Retinal pigment epithelial cell (primary cell): ENCODE data around the gene GRIA4.

Experiments
- DNase-seq: peaks from one replicate; pipeline ENCODE4 v3.0.0-alpha.2; 2010; ENCODE audit warnings: low read depth
- H3K4me3 ChIP-seq: 2 replicates; pipeline ENCODE4 v1.5.1; 2011; ENCODE audit warnings: mild to moderate bottlenecking, low read length, control low read depth, moderate library complexity
- TF ChIP-seq, protein P1 (sequence below): conservative IDR thresholded peaks from 2 replicates; pipeline ENCODE4 v1.5.1; 2011; ENCODE audit warnings: low read depth, low read length, control low read depth, inconsistent platforms

The GRIA4 gene

DNA sequence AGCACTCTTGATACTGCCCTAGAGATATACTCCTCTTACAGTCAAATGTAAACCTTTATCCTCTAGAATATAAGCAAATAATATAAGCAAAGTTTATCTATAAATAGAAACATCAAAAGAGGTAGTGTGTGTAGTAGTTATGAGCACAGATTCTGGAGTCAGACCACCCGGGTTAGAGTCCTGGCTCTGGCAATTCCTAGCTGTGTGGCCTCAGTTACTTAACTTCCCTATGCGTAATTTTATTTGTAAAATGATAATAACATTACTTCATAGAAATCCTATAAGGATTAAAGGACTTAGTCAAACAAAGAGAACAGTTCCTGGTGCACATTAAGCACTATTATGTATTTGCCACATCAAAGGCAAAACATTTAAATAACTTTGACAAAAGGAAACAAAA, 405.2 kb downstream of the GRIA4 start:
- no peak for DNase-seq
- TF ChIP-seq, protein P1, sequence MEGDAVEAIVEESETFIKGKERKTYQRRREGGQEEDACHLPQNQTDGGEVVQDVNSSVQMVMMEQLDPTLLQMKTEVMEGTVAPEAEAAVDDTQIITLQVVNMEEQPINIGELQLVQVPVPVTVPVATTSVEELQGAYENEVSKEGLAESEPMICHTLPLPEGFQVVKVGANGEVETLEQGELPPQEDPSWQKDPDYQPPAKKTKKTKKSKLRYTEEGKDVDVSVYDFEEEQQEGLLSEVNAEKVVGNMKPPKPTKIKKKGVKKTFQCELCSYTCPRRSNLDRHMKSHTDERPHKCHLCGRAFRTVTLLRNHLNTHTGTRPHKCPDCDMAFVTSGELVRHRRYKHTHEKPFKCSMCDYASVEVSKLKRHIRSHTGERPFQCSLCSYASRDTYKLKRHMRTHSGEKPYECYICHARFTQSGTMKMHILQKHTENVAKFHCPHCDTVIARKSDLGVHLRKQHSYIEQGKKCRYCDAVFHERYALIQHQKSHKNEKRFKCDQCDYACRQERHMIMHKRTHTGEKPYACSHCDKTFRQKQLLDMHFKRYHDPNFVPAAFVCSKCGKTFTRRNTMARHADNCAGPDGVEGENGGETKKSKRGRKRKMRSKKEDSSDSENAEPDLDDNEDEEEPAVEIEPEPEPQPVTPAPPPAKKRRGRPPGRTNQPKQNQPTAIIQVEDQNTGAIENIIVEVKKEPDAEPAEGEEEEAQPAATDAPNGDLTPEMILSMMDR = no peak

DNA sequence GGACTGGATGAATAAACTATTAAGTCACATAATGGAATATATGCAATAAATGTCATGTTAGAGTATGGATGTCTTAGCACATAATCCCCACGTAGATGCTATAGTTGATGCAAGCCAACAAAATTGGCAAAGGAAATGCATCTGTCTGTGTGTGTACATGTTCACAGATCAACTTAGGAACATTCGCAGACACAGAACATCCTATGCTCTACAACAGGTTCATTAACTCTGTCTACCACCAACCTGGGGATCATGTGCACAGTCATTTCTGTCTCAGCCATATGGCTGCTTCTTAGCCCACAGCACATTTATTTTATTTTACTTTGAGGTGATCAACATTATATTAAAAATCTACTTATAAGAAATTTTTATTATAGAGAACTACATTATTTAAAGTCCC, 407.2 kb downstream of the GRIA4 start:
- no peak for DNase-seq
- no peak overlapping the region for H3K4me3 ChIP-seq
- TF ChIP-seq, protein P1 = no peak

More for the DNA sequence above, 405.2 kb downstream of the GRIA4 start:
- no peak overlapping the region for H3K4me3 ChIP-seq

DNA sequence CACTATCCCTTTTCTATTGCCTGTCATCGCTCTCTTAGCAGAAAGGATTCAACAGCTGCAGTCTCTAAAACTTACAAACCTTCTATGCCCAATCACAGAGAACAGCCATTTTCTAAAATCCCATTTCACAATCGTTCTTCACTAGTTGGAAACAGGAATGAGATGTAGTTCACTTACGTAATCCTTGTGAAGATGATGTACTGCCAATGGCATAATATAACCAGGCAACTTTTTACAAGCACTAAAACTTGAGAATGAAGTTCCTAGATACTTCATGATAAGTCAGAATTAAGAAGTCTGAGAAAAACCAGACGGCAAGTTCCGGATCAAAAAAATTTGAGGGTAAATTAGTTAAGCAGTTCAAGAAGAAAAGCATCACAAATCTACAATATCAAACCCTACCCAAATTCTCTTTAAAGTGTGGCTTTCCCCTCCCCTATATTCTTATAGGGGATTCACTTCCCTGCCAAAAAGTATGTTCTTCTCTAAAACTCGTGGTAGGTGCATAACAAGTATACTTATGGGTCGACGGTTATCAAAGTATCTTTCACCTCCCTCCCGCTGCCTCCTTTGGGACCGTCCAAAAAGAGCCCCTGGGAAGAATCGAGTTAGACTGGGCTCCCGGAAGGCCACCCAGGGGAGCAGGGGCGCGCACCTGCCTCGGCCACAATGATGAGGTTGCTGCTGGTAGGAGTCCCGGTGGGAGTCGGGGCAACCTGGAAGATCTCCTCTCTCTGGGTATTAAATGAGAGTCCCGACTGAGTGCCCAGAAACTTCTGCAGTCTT, 411.5 kb downstream of the GRIA4 start:
- TF ChIP-seq, protein P1 = no peak
- DNase-seq = no peak
- peak overlapping the region; percentile 85 for H3K4me3 ChIP-seq

DNA sequence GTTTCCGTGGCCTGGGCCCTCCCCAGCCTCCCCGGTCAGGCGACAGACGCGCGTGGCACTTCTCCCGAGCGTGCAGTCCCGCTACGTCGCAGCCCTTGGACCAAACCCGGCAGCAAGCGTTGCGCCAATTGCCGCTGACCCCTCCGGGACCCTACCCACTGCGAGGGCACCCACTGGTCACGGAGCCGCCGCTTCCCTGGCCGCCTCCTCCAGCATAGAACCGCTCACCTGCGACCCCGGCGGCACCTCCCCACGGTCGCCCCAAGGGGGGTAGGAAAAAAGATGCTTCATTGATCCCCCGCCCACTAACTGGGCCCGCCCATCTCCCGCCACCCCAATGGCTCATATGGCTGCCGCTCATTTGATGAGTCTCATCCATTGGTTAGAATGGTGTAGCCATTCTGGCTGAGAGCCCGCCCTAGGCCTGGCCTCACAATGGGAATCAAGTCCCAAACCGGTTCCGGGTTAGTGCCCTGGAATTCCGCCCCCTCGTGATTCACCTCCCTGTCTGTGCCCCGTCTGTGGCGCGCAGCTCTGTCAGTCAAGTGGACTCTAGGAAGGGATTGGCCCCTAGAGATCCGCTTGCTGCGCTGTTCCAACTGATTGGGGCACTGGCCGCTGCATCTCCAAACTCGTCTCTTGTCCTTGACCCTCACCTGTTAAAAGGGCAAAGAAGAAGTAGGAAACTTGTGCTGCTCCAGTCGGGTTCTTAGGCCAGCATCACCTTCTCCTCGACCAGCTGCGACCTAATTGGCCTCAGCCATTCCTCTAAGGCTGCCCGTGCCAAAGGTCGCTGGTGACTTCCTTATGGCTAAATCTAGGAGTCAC, 412.3 kb downstream of the GRIA4 start, which contains the start of gene MSANTD4:
MSANTD4 (minus strand) TSS at position 274 of the 828 bp plus-strand sequence. CDS start 11,323 bp downstream, outside the sequence.
- DNase-seq = peak; percentile 99
- peak within 1 kb of the TSS; percentile 85 for H3K4me3 ChIP-seq
- TF ChIP-seq, protein P1 = no peak

DNA sequence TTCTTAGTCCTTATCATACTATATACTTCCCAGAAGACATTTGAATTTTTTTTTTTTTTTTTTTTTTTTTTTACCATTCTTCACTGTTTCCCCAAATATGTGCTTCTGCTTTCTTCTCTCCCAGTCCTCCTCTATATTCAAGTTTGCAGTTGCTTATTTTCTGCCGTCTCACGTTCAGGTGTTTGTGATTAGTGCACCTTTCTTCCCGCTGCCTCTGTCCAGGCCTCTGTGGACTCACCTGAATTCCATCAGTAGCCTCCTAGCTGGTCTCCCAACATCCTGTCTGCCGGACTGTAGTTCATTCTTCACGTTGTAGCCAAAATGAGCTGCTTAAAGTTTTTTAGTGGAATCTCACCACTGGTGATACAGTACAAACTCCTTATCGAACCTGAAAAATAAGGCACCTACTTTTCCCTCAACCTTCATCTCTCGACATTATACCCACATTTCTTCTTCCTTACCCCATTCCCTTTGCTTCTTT, 413.0 kb downstream of the GRIA4 start:
- no peak for DNase-seq
- TF ChIP-seq, protein P1 = no peak
- H3K4me3 ChIP-seq = peak overlapping the region; percentile 85

DNA sequence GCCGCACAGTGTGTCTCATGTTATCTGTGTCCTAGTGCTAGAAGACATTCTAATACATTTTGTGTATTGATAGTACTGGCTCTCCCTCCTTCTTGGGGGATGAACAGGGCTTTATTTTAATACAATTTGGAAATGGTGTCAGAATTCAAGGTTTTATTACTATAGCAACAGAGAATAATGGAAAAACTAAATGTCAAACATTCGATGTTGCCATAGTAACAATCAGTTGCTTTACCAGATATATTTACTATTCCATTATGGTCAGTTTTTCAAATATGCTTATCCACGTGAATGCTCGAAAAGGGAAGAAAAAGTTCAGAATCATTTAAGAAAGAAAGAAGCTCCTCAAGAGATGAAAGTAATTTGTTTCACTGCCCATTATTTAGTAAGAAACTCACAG, 420.7 kb downstream of the GRIA4 start:
- TF ChIP-seq, protein P1 = no peak
- no peak overlapping the region for H3K4me3 ChIP-seq
- no peak for DNase-seq
